ENCODE results near the gene CPED1.

The CPED1 gene

DNA sequence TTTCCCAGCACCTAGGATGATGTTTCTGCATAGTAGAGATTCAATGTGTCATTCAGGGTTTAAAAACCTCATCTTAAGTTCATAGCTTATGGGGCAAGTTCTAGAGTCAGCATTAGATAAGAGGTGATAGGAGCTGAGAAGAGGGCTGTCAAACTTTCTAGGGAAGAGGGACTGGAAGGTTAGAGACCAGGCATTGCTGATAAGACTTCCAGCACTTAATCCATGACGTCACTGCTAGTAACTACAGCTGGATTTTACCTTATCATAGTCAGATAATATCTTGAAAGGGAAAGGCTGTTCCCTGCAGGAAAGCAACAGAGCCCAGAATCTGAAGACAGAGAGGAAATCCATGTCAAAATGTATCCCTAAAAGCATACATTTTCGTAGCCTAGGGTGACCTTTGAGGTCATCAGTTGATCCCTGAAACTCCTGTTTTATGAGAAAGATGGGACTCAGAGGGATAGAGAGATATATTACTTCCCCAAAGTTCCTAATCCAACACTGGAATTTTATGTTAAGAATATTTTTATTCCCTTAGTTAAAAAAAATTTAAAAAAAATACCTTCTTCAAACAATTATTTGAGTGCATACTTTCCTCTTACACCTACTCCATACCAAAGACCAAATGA is 3.3 kb upstream of the CPED1 start:
- ChIA-PET CTCF (interaction anchor here (0.6 to 8.3 kb wide), 9 partner anchors 9 to 179 kb away, joined by 3 to 152 read pairs (median 7); no protein-coding TSS in a partner anchor), POLR2A (no interaction called here)
- Histone ChIP-seq H3K36me3 (ENCODE audit: control insufficient read depth in 2 of 2, insufficient read depth in 1 of 2, low read length in 2 of 2) (no peaks in the 10 kb centered on the region), H3K4me3 (ENCODE audit: low read depth, low read length) (no peak overlapping the region), H3K9me3 (ENCODE audit: control insufficient read depth, insufficient read depth, low read depth, low read length) (no peaks in the 10 kb centered on the region), H3K27ac (ENCODE audit: extremely low read depth, low read depth, low read length) (no peak overlapping the region), H3K4me1 (ENCODE audit: control insufficient read depth, insufficient read depth, low read length) (peaks cover 3% of the 10 kb centered on the region; the same call in 1 of the 2 replicates)
- no peak for TF ChIP-seq RBAK (tag by site-specific recombination; IDR thresholded peaks at IDR 0.05)
- TF ChIP-seq ZBTB48 (tag by site-specific recombination; IDR thresholded peaks at IDR 0.05) = 0 out of 2 replicates have a peak, but pooled peaks have one; percentile 37
- TF ChIP-seq, protein P1, sequence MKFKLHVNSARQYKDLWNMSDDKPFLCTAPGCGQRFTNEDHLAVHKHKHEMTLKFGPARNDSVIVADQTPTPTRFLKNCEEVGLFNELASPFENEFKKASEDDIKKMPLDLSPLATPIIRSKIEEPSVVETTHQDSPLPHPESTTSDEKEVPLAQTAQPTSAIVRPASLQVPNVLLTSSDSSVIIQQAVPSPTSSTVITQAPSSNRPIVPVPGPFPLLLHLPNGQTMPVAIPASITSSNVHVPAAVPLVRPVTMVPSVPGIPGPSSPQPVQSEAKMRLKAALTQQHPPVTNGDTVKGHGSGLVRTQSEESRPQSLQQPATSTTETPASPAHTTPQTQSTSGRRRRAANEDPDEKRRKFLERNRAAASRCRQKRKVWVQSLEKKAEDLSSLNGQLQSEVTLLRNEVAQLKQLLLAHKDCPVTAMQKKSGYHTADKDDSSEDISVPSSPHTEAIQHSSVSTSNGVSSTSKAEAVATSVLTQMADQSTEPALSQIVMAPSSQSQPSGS (tag by site-specific recombination; IDR thresholded peaks at IDR 0.05; ENCODE audit: low read depth) = peak; percentile 97
- no peak for TF ChIP-seq ZNF10 (tag by site-specific recombination; IDR thresholded peaks at IDR 0.05)
- TF ChIP-seq, protein P2, sequence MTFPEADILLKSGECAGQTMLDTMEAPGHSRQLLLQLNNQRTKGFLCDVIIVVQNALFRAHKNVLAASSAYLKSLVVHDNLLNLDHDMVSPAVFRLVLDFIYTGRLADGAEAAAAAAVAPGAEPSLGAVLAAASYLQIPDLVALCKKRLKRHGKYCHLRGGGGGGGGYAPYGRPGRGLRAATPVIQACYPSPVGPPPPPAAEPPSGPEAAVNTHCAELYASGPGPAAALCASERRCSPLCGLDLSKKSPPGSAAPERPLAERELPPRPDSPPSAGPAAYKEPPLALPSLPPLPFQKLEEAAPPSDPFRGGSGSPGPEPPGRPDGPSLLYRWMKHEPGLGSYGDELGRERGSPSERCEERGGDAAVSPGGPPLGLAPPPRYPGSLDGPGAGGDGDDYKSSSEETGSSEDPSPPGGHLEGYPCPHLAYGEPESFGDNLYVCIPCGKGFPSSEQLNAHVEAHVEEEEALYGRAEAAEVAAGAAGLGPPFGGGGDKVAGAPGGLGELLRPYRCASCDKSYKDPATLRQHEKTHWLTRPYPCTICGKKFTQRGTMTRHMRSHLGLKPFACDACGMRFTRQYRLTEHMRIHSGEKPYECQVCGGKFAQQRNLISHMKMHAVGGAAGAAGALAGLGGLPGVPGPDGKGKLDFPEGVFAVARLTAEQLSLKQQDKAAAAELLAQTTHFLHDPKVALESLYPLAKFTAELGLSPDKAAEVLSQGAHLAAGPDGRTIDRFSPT (tag by site-specific recombination; IDR thresholded peaks at IDR 0.05) = 0 out of 2 replicates have a peak, but pooled peaks have one; percentile 28
- TF ChIP-seq ZNF221 (tag by site-specific recombination; IDR thresholded peaks at IDR 0.05; ENCODE audit: borderline replicate concordance) = no peak
- no peak for TF ChIP-seq GLI4 (tag by site-specific recombination; IDR thresholded peaks at IDR 0.05)
- peak; percentile 88 for TF ChIP-seq ZNF629 (tag by site-specific recombination; IDR thresholded peaks at IDR 0.05)
- 0 out of 2 replicates have a peak, but pooled peaks have one; percentile 32 for TF ChIP-seq ZXDB (tag by site-specific recombination; IDR thresholded peaks at IDR 0.05)
- TF ChIP-seq ZEB2 (tag by site-specific recombination; IDR thresholded peaks at IDR 0.05) = no peak
- no peak for TF ChIP-seq ZNF514 (tag by site-specific recombination; IDR thresholded peaks at IDR 0.05)
- TF ChIP-seq ZBTB21 (tag by site-specific recombination; IDR thresholded peaks at IDR 0.05) = peak; percentile 80
- no peak for TF ChIP-seq SP2 (tag by site-specific recombination; IDR thresholded peaks at IDR 0.05)
- no peak for TF ChIP-seq ZNF48 (tag by site-specific recombination; IDR thresholded peaks at IDR 0.05)
- TF ChIP-seq ZFP41 (tag by site-specific recombination; IDR thresholded peaks at IDR 0.05; ENCODE audit: borderline replicate concordance) = no peak
- 0 out of 2 replicates have a peak, but pooled peaks have one; percentile 9 for TF ChIP-seq KLF16 (tag by site-specific recombination; IDR thresholded peaks at IDR 0.05)

DNA sequence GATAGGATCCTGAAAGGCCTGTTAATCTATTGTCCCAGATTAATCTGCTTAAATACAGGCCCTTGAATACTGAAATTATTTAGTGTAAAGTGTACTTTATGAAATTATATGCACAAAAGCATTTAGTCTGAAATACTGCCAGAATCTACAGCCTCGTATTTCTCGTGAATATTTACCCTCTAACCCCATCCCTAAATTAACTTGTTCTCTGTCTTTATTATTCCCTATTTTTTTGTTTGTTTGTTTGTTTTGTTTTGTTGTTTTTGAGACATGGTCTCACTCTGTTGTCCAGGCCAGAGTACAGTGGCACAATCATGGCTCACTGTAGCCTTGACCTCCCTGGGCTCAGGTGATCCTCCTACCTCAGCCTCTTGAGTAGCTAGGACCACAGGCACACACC is 2.7 kb upstream of the CPED1 start:
- ChIA-PET POLR2A (no interaction called here), CTCF (interaction anchor here (0.6 to 8.3 kb wide), 14 partner anchors 10 to 174 kb away, joined by 3 to 152 read pairs (median 8); no protein-coding TSS in a partner anchor)
- Histone ChIP-seq H3K9me3 (ENCODE audit: control insufficient read depth, insufficient read depth, low read depth, low read length) (no peaks in the 10 kb centered on the region), H3K4me3 (ENCODE audit: low read depth, low read length) (no peak overlapping the region), H3K27ac (ENCODE audit: extremely low read depth, low read depth, low read length) (no peak overlapping the region), H3K4me1 (ENCODE audit: control insufficient read depth, insufficient read depth, low read length) (peaks cover 3% of the 10 kb centered on the region; the same call in 1 of the 2 replicates), H3K36me3 (ENCODE audit: control insufficient read depth in 2 of 2, insufficient read depth in 1 of 2, low read length in 2 of 2) (no peaks in the 10 kb centered on the region)
- no peak for TF ChIP-seq KLF16 (tag by site-specific recombination; IDR thresholded peaks at IDR 0.05)
- no peak for TF ChIP-seq ZNF274 (IDR thresholded peaks at IDR 0.05; ENCODE audit: low read length)
- no peak for TF ChIP-seq ZNF274 (tag by site-specific recombination; IDR thresholded peaks at IDR 0.05; ENCODE audit: borderline replicate concordance)
- TF ChIP-seq ZNF791 (tag by site-specific recombination; IDR thresholded peaks at IDR 0.05) = no peak
- no peak for TF ChIP-seq ZNF654 (tag by site-specific recombination; IDR thresholded peaks at IDR 0.05; ENCODE audit: low read depth)
- TF ChIP-seq BCL11B (tag by site-specific recombination; IDR thresholded peaks at IDR 0.05; ENCODE audit: low read depth) = no peak
- no peak for TF ChIP-seq ZNF404 (tag by site-specific recombination; IDR thresholded peaks at IDR 0.05)
- TF ChIP-seq, protein P3, sequence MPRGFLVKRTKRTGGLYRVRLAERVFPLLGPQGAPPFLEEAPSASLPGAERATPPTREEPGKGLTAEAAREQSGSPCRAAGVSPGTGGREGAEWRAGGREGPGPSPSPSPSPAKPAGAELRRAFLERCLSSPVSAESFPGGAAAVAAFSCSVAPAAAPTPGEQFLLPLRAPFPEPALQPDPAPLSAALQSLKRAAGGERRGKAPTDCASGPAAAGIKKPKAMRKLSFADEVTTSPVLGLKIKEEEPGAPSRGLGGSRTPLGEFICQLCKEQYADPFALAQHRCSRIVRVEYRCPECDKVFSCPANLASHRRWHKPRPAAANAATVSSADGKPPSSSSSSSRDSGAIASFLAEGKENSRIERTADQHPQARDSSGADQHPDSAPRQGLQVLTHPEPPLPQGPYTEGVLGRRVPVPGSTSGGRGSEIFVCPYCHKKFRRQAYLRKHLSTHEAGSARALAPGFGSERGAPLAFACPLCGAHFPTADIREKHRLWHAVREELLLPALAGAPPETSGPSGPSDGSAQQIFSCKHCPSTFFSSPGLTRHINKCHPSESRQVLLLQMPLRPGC (tag by site-specific recombination; IDR thresholded peaks at IDR 0.05) = no peak
